Mucosa of gallbladder (tissue), 1 donor: ENCODE data around the gene COL13A1. TPM values are rescaled to one million over a fixed set of nuclear protein-coding genes. Genes with fewer than 3 reads are reported as not detected.

ENCODE experiments used
- DNase-seq: peaks from one replicate; pipeline ENCODE4 v3.0.0-alpha.2; 2020; ENCODE audit warnings: low spot score
- total RNA-seq: library from RNA; stranded (reverse); gene quantifications from one replicate; pipeline ENCODE4 v1.2.1, GENCODE V29; 2021
- donor health status: DM: no; HTN: no; CAD: no.

The COL13A1 gene
- total RNA-seq: 2.5 TPM

DNA sequence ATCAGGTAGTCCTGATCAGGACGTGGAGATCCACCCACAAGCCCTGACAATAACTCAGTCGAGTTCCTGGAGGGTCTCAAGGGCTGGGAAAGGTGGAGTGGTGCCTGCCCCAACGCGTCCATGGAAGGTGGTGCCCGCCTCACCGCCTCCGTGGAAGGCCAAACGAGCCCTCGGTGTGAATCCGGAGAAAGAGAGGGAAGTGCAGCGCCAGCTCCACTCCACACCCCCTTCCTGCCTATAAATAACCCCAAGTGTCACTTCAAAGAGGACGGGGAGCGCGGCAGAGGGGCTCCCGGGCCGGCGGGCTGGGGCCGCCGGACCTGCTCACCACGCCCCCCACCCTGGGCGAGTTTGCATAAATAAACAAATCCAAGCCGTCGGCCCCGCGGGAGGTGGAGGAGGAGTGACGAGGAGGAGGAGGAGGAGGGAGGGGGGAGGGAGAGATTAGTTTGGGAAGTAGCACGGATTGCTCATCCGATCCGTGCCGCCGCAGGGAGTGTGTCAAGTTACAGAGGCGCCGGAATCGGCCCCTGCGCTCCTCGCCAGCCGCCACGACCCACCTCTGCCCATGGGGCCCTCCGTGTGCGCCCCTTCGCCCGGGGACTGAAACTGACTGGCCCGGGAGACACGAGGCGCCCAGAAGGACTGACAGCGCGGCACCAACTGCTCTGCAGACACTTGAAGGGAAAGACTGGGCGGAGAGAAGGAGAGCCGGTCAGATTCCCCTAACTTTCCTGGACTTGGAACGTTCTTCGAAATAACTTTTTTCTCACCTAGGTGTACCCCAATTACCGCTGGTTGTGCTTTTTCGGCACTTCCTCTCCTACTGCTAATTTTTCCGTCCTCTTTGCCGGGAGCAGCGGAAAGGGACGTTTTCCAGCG is at the start of gene COL13A1:
TSS of gene COL13A1 (plus strand) at position 473 of the 882 bp plus-strand sequence. CDS start 518 bp downstream, outside the sequence.
- no peak for DNase-seq

DNA sequence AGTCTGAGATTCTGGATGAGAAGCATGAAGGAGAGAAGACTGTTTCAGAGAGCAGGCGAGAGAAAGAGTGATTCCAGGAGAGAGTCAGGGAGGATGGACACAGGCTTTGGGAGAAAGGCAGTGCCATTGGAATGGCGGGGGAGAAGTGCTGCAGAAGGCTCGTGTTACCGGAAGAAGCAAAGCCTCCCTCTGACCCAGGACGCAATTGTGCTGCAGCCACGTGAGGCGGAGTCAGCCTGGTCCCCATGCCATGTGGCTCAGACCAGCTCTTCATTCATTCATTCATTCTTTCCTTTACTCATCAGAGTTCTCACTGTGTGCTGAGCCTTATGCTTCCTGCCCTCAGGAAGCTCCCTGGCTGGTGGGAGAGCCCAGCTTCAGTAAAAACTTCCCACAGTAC is 49.2 kb upstream of the COL13A1 start:
- no peak for DNase-seq

DNA sequence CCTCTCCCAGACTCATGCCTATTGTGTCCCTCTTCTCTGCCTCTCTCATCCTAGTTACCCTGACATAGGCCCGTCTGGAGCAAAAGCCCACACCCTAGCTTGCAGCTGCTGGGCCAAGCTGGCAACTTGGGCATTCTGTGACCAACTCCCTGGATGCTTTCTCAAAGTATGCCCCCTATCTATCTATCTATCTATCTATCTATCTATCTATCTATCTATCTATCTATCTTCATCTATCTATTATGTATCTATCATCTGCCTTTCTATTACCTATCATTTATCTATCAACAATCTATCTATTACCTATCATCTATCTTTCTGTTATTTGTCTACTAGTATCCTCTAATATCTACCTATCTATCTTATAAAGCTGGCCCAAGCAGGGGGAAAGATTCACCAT is 45.4 kb upstream of the COL13A1 start:
- DNase-seq: no peak

DNA sequence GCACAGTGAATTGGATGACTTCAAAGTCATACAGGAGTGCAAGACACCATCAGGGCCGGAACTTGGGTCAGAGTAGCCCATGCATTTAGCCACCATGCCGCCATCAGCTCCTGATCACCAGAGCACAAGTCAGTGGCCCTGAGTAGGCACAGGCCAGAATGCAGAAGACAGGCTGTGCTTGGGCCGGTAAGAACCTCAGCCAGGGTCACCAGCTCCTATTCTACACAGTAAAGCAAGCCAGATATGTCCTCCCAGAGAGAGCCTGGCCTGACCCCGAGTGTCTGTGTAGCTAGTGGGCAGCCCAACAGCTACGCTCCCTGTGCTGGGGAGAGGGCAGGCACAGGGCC is 44.5 kb upstream of the COL13A1 start:
- DNase-seq: no peak

DNA sequence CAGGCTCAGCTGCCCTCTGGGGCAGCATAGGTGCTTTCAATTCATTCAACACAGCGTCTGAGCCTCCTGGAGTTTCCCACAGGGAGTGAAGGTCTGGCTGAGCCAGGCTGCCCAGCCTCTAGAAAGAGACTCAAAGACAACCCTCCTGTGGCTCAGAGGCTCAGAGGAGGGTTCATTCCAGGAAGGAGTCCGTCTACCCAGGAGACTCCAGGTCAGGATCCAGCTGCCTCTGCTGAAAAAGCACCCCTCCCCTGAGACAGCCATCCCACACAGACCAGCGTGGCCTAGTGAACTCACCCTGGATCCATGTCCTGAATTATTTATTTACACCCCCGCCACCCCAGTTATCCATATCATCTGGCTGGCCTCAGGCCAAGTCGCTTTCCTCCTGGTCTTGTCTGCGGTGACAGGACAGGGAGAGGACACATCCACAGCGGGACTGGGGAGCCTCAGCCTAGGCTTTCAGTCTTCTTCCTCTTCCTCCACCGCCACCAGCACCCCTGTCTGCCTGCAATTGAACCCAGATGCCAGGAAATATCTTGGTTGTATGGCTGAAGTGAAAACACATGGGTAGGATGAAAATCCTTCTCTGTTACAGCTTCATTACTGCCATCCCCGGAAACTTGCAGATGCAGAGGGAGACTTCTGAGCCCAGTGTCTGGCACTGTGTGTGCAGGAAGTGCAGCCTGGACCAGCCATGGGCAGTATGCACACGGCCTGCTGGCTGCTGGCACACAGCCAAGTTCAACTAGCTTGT is 44.0 kb upstream of the COL13A1 start:
- peak; percentile 13 for DNase-seq

DNA sequence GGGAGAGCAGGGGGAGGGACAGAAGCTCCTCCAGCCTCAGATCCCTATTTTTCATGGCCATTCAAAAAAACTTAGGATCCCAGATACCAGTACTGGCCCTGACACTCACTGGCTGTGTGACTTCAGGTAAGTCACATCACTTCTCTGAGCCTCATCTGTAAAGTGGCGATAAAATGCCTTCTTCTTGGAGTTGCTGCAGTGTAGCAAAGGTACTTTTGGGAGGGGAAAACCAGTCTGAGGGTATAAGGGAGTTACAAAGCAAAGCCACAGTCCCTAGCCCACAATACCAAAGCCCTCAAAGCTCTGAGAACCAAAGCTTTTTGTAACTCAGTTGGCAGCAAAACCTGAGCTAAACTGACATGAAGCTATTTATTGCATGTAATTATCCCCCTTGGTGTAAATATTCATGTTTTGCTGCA is 43.4 kb upstream of the COL13A1 start:
- DNase-seq: no peak

DNA sequence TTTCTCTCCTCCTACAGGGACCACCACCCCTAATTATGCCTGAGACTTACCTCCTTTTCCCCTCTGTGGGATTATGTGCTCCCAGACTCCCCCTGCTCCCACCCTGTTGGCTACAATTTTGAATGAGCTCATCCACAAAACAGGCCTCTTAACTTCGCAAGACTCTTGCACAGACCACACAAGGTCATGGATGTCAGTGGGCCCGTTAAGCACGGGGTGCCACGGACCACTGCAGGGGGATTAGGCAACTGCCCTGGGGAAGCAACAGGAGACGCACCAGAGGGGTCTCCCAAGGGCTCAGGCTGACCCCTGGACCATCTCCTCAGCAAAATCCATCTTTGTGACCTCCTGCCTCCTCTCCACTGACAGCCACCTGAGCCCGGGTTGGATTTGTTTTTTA is 42.1 kb upstream of the COL13A1 start:
- DNase-seq: no peak

DNA sequence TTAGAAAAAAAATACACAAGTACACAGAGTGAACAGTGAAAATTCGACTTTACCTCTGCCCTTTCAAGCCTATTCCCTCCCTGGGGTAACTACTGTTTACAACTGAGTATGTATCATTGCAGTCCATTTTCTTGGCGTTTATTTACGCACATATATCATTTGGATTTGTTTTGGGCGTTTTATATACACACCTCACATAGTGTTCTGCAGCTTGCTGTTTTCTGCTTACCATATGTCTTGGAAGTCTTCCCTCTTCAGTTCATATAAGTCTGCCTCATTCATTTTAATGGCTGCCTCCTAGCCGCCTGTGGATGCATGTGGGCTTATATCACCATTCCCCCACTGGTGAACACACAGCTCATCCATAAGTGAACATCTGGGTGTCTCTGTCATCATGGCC is 41.6 kb upstream of the COL13A1 start:
- DNase-seq: no peak

DNA sequence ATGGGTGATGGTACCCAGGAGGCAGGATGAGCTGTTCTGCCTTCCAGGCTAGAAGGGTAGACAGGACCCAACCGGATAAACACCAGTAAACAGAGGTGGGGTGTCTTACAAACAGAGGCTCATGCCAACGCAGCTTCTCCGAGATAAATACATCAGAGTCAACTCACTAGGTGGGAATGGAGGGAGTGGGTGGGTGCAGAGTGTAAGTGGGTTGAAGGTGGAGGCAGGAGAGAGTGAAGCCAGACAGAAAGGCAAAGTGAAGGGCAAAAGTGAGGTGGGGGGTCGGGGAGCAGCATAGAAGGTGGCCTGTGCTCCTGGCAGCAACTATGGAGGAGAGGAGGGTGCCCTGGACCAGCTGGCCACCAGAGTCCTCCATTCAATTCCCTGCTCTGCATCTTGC is 40.4 kb upstream of the COL13A1 start:
- no peak for DNase-seq

DNA sequence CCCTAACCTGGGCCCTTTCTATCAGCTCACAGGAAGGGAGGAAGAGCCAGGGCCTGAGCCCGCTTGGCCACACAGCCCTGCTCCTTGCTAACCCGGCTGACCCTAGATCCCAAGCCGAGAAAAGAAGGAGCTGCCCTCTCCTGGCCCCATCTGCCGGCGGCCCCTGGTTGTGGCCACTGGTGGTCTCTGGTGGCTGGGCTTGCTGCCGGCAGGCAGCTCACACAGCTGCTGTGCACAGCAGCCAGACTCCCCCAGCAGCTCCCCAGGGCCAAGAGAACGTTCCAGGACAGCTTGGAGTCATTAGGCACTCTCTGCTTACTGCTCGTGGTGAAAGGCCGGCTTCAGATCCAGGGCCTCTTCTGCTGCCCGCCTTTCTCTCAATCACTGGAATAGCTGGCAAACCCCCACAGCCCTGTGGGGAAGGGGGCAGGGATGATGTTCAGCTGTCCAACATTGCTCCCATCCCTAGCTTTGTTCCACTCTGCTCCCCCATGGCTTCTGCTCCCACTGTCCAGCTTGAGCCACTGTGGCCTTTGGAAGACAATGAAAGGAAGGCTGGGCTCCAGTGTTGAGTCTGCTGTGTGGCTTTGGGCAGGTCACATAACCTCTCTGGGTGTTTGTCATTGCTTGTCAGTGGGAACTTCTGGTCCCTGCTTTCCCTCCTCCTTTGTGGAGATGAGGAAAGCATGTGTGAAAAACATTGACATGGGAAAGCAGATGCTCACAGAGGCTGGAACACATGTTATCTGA is 35.4 kb upstream of the COL13A1 start:
- no peak for DNase-seq

DNA sequence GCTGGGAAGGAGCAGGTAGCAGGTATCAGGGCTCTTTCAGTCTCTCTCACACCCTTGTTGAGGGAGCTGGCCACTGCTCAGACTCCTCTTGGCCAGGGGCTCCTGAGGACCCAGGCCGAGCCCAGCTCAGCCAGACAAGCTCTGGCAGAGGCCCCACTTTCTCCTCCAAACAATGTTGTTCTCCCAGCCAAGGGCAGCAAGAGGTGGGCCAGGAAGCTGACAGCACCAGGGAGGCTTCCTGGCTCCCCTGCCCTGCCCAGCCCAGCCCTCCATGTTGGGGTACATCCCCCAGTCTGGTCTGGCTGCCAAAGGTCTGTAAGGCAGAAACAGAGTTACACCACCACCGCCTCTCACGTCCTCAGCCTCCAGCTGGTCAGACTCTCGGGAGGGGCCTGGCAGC is 33.9 kb upstream of the COL13A1 start:
- no peak for DNase-seq

DNA sequence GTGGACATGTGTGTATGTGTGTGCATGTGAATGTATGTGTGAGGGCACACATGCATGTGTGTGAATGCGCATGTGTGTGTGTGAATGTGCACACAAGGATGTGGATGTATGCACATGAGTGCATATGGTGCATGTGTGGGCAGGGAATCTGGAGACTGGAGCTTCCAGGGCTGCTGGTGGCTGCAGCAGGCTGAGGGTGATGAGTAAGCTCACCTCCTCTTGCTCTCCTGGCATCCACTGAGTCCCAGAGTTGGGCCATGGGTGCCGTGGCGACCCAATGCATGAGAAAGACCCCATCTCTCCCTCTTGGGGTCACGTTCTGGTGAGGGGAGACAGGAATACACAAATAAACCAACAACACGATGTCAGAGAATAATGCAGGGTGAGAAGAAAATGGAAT is 33.3 kb upstream of the COL13A1 start:
- no peak for DNase-seq

DNA sequence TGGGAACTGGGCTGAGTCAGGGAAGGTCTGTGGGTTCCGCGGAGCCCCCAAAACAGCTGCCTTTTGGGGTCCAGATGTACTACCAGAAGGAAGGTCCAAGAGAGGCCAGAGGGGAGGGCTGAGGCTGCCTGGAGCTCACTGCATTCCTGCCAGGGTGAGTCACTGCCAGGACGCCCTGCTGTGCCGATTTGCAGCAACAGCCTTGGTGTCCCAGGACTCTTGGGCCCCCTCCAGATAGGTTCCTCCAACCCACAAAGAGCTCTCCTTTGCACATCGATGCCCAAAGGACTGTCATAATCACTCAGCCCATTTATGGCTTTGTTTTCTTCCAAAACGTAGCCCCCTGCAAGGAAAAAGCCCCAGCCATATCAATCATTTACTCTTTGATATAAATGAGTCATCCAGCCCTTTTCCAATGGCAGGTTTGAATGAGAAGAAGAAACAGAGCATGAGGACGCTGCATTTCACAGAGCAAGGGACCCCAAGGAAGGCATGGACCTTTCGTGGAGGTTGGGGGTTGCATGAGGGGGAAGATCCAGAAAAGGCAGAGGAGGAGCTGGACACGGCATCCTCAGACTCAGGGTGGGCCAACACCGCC is 32.2 kb upstream of the COL13A1 start:
- peak; percentile 44 for DNase-seq

DNA sequence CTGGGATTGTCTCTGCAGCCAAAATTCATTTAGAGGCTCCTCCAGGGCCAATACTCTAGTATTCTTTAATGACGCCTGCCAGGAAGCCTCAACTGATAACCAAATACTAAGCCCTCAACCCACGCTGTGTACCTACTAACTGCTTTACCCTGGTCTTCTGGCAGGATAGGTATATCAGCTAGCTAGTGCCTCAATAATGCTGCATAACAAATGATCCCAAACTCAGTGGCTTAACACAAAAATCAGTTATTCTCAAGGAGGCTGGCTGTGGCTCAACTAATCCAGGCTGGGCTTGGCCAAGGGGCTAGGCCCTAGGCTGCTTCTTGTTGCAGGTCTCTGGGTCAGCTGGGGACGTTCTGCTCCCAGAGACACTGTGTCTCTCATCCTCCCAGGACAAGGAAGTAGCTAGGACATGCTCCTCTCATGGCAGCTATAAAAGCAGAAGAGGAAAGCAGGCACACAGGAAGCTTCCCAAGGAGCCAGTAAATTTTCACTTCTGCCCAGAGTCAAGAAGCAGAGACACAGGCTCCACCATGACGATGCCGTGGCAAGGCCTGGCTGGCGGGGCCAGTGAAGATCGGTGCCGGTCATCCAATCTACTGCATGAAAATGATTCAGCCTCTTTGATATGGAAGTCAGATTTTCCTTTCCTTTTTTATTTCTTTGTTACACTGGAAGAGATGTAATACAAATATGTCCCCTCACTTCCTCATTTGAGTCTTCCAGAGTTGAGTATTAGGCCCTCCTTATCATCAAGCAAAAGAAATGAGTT is 28.6 kb upstream of the COL13A1 start:
- DNase-seq: no peak

DNA sequence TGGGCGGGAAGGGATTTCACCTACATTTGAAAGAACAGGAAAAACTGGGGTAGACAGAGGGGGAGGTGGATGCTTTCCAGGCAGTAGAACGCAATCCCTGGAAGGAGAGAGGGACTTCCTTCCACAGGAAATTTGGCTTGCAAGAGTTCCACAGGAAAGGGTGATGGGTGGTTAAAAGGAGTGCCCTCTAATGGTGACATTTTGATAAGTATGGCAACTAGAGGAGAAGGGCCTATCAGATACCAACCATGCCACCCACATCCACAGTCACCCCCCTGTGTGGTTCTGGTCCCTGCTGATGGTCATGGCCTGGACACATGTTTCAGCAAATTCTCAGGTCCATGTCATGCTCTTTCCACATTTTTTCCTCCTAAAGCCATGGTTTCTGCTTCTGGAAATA is 27.1 kb upstream of the COL13A1 start:
- DNase-seq: no peak

DNA sequence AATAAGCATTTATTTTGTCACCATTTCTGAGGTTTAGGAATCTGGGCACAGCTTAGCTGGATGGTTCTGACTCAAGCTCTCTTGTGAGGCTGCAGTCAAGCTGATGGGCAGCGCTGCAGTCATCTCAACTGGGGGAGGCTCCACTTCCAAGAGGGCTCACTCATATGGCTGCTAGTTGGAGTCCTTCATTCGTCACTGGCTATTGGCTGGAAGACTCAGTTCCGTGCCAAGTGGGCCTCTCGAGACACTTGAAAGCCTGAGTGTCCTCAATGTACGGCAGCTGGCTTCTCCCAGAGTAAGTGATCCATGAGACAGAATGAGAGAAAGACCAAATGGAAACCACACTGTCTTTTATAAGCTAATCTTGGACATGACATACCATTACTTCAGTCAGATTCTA is 21.6 kb upstream of the COL13A1 start:
- no peak for DNase-seq

DNA sequence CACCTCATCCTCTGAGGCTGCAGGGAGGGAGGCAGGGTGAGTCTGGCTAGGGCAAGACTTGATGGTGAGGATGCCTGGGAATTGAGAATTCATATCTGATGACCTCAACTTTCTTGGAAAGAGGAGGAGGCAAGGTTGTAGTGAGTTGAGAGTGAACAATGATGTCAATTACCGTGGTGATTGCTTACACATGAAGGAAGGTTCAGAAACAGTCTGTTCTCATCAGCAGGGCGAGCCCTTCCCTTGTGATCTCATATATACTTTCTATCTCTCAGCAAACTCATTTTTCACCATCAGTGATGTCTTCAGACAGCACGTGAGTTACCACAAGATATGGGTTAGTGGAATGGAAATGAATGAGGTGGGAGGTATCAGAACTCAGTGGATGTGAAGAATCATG is 20.1 kb upstream of the COL13A1 start:
- no peak for DNase-seq

DNA sequence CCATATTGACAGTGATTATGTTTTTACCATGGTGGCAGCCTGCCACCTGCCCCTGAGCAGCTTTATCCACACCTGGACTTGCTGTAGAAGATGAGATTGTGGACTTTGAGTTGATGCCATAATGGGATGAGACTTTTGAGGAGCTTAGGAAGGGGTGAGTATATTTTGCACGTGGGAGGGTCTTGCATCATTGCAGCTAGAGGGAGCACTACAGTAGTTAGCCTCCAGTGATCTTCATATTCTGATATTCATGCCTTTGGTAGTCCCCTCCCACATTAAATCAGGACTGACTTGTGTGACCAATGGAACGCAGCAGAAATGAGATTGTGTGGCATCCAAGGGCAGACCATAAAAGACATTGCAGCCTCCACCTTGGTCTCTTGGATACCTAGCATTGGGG is 18.2 kb upstream of the COL13A1 start:
- DNase-seq: no peak

DNA sequence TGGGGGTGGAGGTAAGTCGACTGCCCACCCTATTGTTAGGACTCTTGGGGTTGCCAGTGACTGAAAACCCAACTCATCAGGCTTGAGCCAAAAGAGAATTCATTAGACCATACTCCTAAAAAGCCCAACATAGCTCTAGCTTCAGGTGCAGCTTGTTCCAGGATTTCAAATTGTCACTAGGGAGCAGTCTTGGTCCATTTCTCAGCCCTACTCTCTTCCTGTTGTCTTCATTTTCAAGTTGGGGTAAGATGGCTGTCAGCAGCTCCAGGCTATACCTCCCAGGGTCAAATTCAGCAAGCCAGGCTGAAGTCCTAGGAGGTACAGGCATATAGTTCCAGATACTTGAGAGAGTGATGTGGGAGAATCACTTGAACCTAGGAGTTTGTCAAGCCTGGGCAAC is 14.9 kb upstream of the COL13A1 start:
- no peak for DNase-seq

DNA sequence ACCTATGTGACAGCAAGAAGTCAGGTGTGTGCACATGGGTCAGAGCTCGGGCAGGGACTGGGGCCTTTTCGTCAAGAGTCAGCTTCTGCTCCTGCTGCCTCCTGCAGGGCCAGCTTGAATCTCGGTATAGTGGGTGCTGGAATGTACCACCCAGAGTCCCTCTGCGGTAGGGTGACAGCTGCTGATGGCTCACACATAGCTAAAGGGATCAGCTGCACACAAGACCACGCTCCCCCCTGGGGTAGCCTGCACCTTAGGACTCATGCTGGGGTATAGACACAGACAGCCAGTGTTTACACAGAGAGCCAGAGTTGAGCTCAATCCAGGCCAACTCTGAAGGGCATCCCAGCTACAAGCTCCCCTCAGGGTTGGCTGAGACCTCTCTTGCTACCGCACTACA is 14.0 kb upstream of the COL13A1 start:
- DNase-seq: no peak

DNA sequence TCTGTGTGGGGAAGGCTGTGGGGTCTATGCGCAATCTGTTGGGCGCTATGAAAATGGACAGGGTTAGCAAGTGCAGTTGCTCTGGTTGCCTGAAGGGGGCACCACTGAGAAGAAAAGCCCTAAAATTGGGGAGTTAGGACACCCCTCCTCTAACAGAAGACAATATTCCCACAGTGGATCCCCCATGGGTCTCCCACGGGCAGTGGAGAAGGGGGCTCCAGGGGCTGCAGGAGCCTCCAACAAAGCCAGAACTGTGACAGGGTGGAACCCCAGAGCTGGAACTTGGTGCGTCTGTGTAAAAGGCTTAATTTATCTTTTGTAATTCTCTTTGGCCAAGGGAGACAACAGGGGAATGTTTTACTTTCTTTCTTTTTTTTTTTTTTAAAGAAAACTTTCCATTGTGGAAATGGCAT is 12.5 kb upstream of the COL13A1 start:
- DNase-seq: no peak
